ENCODE measurements around the gene GBA2.

Gene GBA2

DNA sequence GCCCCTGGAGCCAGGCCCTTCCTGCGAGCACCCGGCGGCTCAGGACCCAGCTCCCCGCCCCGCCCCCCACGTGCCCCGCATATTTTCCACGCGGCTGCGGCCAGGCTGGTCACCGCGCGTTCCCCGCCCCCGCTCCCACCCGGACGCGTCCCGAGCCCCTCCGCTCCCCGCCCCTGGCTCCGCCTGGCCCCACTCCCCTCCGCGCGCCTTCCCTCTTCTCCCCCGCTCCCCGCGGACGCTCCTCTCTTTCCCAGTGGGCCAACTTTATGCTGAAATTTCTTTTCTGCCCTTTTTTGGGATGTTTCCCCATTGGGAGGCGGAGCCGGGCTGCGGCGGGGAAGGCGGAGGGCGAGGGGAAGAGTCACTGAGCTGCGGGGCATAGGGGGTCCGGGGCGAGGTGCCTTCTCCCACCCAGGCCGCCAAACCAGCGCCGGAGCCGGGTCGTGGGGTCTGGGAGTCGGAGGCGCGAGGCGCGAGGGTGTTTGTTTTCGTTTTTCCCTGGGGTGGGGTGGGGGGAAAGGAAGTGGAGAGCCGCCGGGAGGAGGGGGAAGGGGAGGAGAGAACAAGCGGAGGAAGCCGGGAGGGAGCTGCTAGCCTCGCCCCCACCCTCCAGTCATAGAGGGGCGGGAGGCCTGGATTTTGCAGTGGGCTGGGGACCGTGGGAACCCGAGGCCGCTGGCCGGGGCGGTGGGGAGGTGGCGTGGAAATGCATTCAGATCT, 58.3 kb downstream of the GBA2 start:
- peak; percentile 56 for DNase-seq (ENCODE audit: low spot score)

DNA sequence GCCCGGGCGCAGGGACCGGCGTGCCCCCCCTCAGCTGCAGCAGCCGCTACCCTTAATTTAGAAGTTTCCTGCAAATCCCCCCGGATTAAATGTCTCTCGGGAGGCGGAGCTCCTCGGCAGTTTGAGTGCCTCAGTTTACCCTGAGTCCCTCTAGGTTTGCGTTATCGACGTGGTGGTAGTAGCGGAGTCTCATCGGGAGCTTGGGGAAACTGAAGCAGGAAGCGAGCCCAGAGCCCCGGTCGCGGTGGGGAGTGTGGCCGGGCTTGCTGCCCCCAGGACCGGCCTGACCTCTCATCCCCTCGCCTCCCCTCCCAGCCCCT, 58.8 kb downstream of the GBA2 start:
- DNase-seq (ENCODE audit: low spot score) = no peak

- DNase-seq (ENCODE audit: low spot score) = no peak
Observed at GRCh38 chr9:35689542-35690293, 59.3 kb downstream of the GBA2 start, which contains the start of gene TPM2. TSS of gene TPM2 (minus strand) at chr9:35689925. CDS start at chr9:35689817, 108 bp downstream.

DNA sequence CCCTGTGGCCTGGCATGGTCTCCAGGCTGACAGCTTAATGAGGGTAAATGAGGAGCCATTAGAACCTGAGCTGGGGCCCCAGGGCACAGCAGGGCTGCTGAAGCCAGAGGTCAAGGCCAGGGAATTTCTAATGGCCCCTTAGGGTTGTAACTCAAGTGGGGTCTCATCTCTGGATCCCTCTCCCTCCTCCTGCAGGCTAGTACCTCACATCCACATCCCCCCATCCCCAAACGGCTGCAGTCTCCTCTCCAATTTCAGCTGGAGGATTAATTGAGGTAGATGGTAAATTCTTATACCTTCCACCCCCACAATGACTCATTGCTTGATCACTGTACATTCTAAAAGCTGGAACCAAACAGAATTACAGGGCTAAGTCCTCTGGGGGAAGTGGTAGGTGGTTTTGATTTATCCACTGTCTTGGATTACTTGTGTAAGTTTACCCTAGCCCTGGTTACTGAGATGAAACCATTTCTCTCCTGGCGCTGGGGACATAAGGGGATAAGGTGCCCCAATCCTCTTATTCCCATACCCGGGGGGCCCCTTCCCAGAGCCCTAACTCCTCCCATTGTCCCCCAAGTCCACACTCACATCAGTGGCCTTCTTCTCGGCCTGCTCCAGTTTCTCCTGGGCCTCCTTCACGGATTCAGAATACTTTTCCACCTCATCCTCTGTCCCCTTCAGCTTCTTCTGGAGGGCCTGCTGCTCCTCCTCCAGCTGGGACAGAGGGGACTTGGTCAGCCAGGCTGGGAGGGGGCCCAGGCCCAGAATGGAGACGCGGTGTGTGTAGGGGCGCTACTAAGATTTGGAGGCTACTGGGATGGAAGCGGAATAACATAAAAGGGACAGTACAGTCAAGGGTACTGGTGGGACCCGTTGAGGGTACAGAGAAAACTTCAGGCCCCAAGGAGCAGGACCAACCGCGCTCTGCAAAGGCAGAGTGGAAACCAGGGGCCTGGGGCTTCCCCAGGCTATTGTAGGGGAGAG, 60.2 kb downstream of the GBA2 start:
- peak; percentile 78 for DNase-seq (ENCODE audit: low spot score)

- DNase-seq (ENCODE audit: low spot score) = no peak
Observed at GRCh38 chr9:35687972-35688557, 61.0 kb downstream of the GBA2 start.

- no peak for DNase-seq (ENCODE audit: low spot score)
Observed at GRCh38 chr9:35687306-35687705, 61.7 kb downstream of the GBA2 start.
